T-helper 2 cell treated with Interferon-gamma antibody and Interleukin-4, amounts not matched to agents 100 ng/mL and 5 ng/mL, for 36 hours (primary cell): ENCODE results near the gene EIF4E1B. TPM values are rescaled to one million over a fixed set of nuclear protein-coding genes. Genes with fewer than 3 reads are reported as not detected.

ENCODE experiments used
- intact Hi-C: fragments of 100-400 bp; cut with micrococcal nuclease; formaldehyde crosslinking; loops from one replicate; pipeline ENCODE4 v1.15.1; 2023
- total RNA-seq: library from RNA; stranded (reverse); gene quantifications from 2 replicates; pipeline ENCODE4 v1.2.3, GENCODE V29; 2022

Gene EIF4E1B
- total RNA-seq, 1 donor from 2014 or later = not detected

- intact Hi-C loops = loop anchor here (2.0 to 10.0 kb wide), 2 partner anchors 153 to 451 kb away; partner anchors contain the start of gene UNC5A
Observed at GRCh38 chr5:176661676-176662075, 31.2 kb downstream of the EIF4E1B start.

GRCh38 chr5:176662371-176663333, 32.2 kb downstream of the EIF4E1B start:
- intact Hi-C loops = loop anchor here (10.0 kb wide), 1 partner anchor 152 kb away; the partner anchor contains the start of gene UNC5A

GRCh38 chr5:176663566-176663965, 33.1 kb downstream of the EIF4E1B start:
- intact Hi-C loops = loop anchor here (10.0 kb wide), 1 partner anchor 151 kb away; the partner anchor contains the start of gene UNC5A

GRCh38 chr5:176664479-176664878, 34.0 kb downstream of the EIF4E1B start:
- intact Hi-C loops = loop anchor here (10.0 kb wide), 1 partner anchor 150 kb away; the partner anchor contains the start of gene UNC5A

GRCh38 chr5:176664886-176665285, 34.4 kb downstream of the EIF4E1B start:
- intact Hi-C loops = loop anchor here (10.0 kb wide), 1 partner anchor 150 kb away; the partner anchor contains the start of gene UNC5A

- intact Hi-C loops = loop anchor here (10.0 kb wide), 1 partner anchor 149 kb away; the partner anchor contains the start of gene UNC5A
Observed at GRCh38 chr5:176665517-176665916, 35.0 kb downstream of the EIF4E1B start.

GRCh38 chr5:176667637-176668036, 37.2 kb downstream of the EIF4E1B start:
- intact Hi-C loops = loop anchor here (10.0 kb wide), 1 partner anchor 147 kb away; the partner anchor contains the start of gene UNC5A

DNA sequence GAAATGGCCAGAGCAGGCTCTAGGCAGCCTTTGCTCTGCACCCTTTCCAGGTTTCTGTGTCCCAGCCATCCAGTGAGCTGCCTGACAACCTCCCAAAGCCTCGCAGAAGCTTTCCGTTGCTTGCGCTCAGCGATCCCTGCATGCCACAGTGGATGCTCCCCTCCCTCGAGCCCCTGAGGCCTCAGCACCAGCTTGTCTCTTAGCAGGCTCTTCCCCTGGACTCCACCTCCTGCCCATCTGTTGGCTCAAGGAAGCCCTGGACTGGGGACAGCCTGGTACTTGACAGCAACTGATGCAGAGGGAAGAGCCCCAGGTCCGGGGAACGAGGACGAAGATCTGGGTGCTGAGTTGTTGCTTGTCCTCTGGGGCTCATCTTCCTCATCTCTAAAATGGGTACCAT, 40.0 kb downstream of the EIF4E1B start:
- intact Hi-C loops = no loop called here

GRCh38 chr5:176671399-176671798, 40.9 kb downstream of the EIF4E1B start:
- intact Hi-C loops = no loop called here

DNA sequence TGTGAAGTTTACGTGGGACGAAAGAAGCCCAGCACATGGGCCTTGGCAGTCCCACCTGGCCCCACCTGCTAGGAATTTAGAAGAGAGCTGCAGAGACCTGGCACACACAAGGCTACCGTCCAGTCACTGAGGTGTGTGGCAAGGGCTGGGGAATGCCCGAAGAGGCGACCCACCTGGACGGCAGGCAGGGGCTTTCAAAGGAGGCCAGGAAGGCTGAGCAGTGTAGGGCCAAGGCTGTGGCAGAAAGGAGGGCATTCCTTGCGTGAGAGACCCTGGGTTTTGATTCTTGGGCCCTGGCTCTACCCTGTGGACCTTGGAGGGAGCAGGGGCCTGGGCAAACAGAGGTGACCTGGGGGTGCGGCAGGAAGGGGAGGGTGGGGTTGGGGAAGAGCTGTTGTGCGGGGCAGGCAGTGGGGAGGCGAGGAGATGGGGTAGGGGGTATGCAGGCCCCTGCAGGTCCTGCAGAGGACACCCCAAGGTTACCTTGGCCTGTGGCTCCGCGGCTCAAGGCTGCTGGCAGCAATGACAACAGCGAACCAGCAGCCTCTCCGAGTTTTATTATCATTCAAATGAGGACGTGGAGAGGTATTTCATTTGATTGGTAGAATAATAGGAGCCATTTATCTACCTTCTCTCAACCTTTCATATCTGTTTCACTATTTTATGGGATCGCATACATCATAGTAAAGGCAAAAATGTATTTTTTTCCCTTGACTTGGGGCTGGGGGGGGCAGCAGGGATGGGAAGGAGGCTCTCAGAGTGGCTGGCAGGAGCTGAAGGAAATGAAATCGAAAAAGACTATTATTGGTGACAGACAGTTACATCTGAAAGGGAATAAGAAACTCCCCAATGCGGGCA, 41.6 kb downstream of the EIF4E1B start:
- intact Hi-C loops = no loop called here

- intact Hi-C loops = no loop called here
Observed at GRCh38 chr5:176673651-176674583, 43.4 kb downstream of the EIF4E1B start.

GRCh38 chr5:176674799-176675198, 44.3 kb downstream of the EIF4E1B start:
- intact Hi-C loops = no loop called here

- intact Hi-C loops = no loop called here
Observed at GRCh38 chr5:176675676-176676360, 45.3 kb downstream of the EIF4E1B start.

DNA sequence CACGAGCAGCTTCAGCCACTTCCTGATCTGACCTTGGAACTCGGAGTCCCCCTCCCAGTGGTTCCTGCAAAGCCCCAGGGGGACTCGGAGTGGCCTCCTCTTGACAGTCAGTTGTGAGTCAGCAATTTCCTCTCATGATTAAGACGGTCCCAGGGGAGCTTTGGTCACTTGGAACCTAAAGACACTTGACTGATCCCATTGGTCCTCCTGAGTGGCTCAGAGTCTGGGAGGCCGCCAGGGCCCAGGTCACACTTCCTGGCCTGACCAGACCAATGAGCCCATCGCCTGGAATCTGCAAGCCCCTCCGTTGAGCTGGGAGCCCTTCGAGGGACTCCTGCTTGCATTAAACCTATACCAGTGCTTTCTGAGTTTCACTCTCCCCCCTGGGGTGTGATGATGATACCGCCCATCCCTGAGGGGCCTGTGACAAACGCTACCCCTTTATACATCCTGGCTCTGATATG, 45.9 kb downstream of the EIF4E1B start:
- intact Hi-C loops = no loop called here

DNA sequence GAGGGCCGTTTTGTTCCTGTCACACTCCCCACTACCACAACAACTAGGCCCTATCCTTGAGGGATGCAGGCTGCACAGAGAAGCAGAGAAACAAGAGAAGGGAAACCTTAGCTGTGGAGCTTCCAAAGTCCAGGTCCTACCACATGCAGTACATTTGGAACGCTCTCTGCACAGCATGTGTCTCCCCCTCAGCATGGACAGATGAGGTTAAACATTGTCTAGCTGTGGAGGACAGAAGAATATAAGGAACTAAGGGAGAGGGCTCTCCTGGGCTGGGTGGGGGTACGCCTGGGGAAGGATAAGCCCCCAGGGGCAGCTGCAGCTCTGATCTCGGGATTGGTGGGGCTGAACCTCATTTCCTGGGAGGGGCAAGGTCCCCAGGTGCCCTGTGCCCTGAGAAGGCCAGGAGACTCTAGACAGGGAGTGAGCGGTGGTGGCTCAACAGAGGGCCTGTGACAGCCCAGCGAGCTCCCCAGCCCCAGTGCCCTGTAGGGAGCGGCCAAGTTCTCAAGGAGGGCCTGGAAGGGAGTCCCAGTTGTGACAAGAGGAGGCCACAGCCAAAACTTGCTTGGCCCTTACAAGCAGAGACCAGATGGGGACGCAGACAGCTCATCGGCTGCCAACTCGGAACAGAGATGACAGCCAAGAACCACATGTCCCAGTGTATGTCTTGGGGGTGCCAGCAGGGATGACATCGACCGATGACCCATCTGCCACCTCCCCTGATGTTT, 46.9 kb downstream of the EIF4E1B start:
- intact Hi-C loops = no loop called here

DNA sequence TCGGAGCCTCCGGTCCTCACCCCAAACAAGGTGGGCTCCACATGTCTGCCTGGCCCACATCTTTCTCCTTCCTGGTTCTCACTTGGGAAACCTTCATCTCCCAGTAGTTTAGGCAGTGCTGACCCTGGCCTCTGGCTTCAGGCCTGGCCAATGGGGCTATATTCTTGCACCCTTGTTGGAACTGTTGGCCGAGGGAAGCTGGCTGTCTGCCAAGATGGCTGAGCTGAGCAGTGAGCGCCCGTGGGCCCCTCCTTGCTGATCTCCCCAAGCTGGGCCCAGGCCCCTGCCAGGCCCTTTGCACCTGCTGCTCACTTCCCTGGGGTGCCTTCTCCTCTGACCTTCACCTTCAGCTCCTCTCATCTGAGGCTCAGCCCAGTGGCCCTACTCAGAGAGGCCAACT, 48.1 kb downstream of the EIF4E1B start:
- intact Hi-C loops = no loop called here

- intact Hi-C loops = no loop called here
Observed at GRCh38 chr5:176679365-176680225, 49.1 kb downstream of the EIF4E1B start.

DNA sequence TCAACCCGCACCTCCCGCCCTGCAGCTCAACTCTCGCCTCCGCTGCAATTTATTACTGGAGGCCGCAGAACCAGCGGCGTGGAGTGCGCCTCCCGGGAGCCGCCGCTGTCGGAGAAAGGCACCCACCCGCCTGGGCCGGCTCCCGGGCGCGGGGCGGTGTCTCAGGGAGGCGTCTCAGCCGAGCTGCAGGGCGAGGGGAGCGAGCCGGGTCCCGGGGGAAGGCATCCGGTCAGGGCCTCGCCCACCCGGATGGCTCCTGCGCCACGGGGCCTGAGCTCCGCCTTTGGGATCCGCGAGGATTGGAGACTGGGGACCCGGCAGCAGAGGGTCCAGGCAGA, 49.7 kb downstream of the EIF4E1B start:
- intact Hi-C loops = no loop called here
